GM11168 (cell line): Measurements from ENCODE around the gene TOR1AIP1.
"Not testable (repeated sequence)": the region's sequence is repeated elsewhere in the genome, so short reads cannot be mapped to it uniquely, and the experiment has no call there.

Experiments used
- in situ Hi-C: fragments of 300-500 bp; cut with MboI; formaldehyde crosslinking; loops from one replicate; pipeline ENCODE4 v1.12.0; 2022; ENCODE audit warnings: low sequenced_read_pairs; ENCODE audit not compliant: unreplicated experiment

The TOR1AIP1 gene

GRCh38 chr1:179882253-179883039 lies at the start of gene TOR1AIP1:
TSS of gene TOR1AIP1 (plus strand) at chr1:179882285. CDS start at chr1:179882503, 218 bp downstream.
- in situ Hi-C loops, result loop anchor here (5.0 kb wide), 1 partner anchor 135 kb away; no protein-coding TSS in a partner anchor

GRCh38 chr1:179836686-179837445 lies 45.2 kb upstream of the TOR1AIP1 start:
- in situ Hi-C loops, result not testable (repeated sequence)

GRCh38 chr1:179840107-179840506 lies 42.0 kb upstream of the TOR1AIP1 start:
- in situ Hi-C loops, result no loop called here

- in situ Hi-C loops, result no loop called here
Measured at GRCh38 chr1:179848233-179848632, 33.9 kb upstream of the TOR1AIP1 start.

GRCh38 chr1:179853102-179853501 lies 29.0 kb upstream of the TOR1AIP1 start:
- in situ Hi-C loops, result loop anchor here (25.0 kb wide), 1 partner anchor 309 kb away; the partner anchor contains the start of gene QSOX1

- in situ Hi-C loops, result loop anchor here (25.0 kb wide), 1 partner anchor 306 kb away; the partner anchor contains the start of gene QSOX1
Measured at GRCh38 chr1:179855831-179856230, 26.3 kb upstream of the TOR1AIP1 start.

- in situ Hi-C loops, result loop anchor here (25.0 kb wide), 1 partner anchor 306 kb away; the partner anchor contains the start of gene QSOX1
Measured at GRCh38 chr1:179856296-179856695, 25.8 kb upstream of the TOR1AIP1 start.

GRCh38 chr1:179857009-179857408 lies 25.1 kb upstream of the TOR1AIP1 start:
- in situ Hi-C loops, result loop anchor here (25.0 kb wide), 1 partner anchor 305 kb away; the partner anchor contains the start of gene QSOX1

GRCh38 chr1:179860652-179861051 lies 21.4 kb upstream of the TOR1AIP1 start:
- in situ Hi-C loops, result loop anchor here (25.0 kb wide), 1 partner anchor 302 kb away; the partner anchor contains the start of gene QSOX1

GRCh38 chr1:179865377-179865776 lies 16.7 kb upstream of the TOR1AIP1 start:
- in situ Hi-C loops, result loop anchor here (25.0 kb wide), 1 partner anchor 297 kb away; the partner anchor contains the start of gene QSOX1

GRCh38 chr1:179866616-179867015 lies 15.5 kb upstream of the TOR1AIP1 start:
- in situ Hi-C loops, result loop anchor here (25.0 kb wide), 1 partner anchor 296 kb away; the partner anchor contains the start of gene QSOX1

GRCh38 chr1:179867493-179868330 lies 14.4 kb upstream of the TOR1AIP1 start:
- in situ Hi-C loops, result loop anchor here (25.0 kb wide), 1 partner anchor 295 kb away; the partner anchor contains the start of gene QSOX1

GRCh38 chr1:179870870-179871269 lies 11.2 kb upstream of the TOR1AIP1 start:
- in situ Hi-C loops, result loop anchor here (25.0 kb wide), 1 partner anchor 291 kb away; the partner anchor contains the start of gene QSOX1

GRCh38 chr1:179871940-179872339 lies 10.1 kb upstream of the TOR1AIP1 start:
- in situ Hi-C loops, result loop anchor here (25.0 kb wide), 1 partner anchor 290 kb away; the partner anchor contains the start of gene QSOX1

- in situ Hi-C loops, result loop anchor here (25.0 kb wide), 1 partner anchor 290 kb away; the partner anchor contains the start of gene QSOX1
Measured at GRCh38 chr1:179872558-179872957, 9.5 kb upstream of the TOR1AIP1 start.

GRCh38 chr1:179873438-179873851 lies 8.6 kb upstream of the TOR1AIP1 start:
- in situ Hi-C loops, result loop anchor here (25.0 kb wide), 1 partner anchor 289 kb away; the partner anchor contains the start of gene QSOX1

GRCh38 chr1:179875596-179876299 lies 6.3 kb upstream of the TOR1AIP1 start:
- in situ Hi-C loops, result no loop called here

GRCh38 chr1:179876300-179876715 lies 5.8 kb upstream of the TOR1AIP1 start:
- in situ Hi-C loops, result no loop called here
